Tongue (tissue), 2 donors: ENCODE measurements around the gene RALGPS1. TPM values are rescaled to one million over a fixed set of nuclear protein-coding genes. Genes with fewer than 3 reads are reported as not detected.
A peak's percentile ranks its signal among the peaks of the same experiment; 100 is the strongest.

Experiments used
- DNase-seq: peaks from one replicate; pipeline ENCODE4 v3.0.0-alpha.2; 2015
- total RNA-seq: library from RNA; depleted of rRNA; stranded (reverse); fragments of >200 nt; gene quantifications from one replicate; pipeline ENCODE4 v1.2.3, GENCODE V29; 2014

Gene RALGPS1
- total RNA-seq, 1 donor from 2014 or later: 11.7 TPM

DNA sequence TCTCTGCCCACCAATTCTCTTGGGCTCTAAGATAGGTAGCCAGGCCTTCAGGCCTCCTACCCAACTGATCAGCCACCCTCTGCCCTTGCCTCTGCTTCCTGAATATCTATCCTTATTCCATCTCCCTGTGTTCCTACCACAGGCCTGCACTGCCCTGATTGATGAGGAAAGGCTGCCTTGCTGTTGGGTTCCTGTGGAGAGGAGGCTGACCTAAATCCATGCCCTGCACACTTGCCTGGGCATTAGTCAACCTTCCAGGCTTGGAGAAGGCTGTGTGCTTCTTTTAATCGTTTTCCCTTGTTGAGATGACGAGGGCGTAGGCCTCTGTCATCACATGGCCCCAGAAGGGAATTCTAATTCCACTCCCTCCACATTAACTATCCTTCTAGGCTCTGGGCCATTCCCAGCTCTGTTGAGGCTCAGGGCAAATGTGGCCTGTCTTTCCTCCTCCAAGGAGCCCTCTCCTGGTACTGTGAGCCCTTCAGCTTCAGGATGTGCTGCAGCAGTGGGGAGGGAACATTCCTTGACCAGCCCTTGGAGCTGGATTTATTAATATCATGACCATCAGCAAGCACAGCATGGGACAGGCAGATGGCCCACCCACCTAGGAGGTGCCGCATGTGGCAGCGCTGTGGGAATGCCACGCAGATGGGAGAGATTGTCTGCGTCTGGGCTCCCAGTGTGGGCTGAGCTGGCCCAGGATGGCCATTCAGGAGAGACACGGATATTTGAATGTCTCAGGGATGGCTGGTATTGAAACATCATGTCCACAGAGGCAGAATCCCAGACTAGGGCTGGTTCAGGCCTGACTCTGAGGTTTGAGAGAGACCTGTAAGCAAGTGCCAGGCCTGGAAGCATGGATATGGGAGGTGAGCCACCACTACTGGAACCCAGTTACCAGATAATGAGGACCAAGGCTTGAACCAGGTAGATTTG is 166.9 kb downstream of the RALGPS1 start:
- no peak for DNase-seq

DNA sequence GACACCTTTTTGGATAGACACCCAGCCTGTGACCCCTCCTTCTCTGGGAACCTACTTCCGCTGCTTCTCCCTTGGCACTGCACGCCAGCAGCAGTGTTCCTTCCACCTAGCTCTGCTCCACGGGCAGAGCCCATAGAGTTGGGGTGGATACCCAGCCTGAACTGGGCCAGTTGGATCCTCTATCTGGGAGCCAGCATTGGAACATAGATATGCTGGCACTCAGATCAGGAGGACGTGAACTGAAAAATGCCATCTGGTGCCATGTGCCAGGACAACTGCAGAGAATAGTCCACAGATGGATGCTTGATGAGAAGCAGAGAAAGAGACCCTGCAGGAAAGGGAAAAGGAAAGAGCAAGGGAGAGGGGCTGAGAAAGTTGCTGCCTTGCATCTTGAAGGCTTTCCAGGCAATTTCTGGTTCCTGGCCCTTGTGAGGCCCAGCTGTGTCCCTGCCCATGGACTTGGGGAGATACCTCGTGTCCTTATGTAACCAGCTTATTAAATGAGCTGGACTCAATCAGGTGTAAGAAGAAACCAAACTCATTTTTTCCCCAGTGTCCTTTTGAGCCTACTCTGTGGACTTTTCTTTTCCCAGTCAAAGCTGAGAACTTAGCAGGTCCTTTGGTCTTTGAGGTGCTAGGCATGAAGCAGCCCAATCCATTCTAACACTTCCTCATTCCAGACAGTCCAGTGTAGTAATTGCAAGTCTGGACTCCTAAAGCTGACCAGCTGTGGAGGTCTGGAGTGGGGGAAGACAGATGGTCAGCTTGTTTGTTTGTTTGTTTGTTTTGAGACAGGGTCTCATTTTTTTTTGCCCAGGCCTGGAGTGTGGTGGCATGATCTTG is 168.8 kb downstream of the RALGPS1 start:
- DNase-seq: no peak

GRCh38 chr9:127084076-127085039 is 169.8 kb downstream of the RALGPS1 start:
- DNase-seq: no peak

DNA sequence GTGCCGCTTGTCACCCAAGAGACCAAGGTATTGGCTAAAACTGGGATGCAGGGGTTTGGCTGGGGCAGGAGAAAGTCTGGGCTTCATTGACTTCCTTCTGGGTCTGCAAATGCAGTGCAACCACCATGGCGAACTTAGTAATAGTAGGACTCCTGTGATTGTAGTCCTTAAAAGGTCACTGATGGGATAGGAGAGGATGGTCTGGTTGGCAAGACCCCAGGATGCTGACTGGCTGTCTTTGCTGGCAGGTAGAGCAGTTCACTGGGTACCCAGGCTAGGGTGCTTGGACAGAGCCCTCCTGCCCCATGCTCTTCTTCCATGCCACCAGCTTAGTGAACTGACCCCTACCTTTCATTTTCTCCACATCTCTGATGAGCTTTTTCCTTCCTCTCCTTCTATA is 170.6 kb downstream of the RALGPS1 start:
- no peak for DNase-seq

- no peak for DNase-seq
Measured at GRCh38 chr9:127086771-127087170, 172.2 kb downstream of the RALGPS1 start.

- DNase-seq: no peak
Measured at GRCh38 chr9:127087411-127087810, 172.8 kb downstream of the RALGPS1 start.

- DNase-seq: no peak
Measured at GRCh38 chr9:127087836-127088235, 173.3 kb downstream of the RALGPS1 start.

DNA sequence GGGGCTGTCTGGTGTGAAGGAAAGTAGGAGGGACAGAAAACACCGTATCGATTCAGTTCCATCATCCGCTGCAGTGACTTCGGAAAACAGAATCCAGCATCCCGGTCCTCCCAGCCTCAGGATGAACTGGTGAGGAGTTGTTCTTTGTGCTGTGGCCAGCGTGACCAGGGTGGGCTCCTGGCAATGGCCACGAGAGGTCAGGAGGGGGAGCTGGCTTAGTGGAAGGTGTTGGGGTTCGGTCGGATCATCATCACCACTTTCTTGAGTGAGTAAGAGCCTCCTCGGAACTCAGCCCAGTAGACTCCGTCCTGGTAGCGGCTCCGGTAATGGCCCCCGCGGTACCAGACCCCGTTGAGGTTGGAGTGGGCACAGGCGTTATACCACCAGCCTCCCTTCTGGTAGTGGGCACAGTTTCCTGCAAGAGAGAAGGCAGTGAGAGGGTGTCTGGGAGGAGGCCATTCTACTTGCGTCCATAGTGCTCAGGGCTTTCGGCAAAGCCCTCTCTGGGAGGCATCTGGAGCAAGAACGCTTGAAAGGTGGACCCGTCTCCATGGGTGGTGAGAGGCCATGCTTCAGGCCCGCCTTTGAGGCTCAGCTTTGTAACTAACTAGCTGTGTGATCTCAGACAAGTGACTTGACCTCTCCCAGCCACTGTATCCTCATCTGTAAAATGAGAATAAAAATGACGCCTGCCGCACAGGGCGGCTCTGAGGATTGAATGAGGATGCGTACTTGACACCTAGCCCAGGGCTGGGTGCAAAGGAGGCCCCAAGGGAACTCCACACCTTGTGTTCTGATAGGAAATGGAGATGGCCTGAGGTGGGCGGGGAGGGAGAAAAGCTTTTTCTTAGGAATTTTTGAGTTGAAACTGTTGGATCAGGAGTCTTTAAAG is 174.4 kb downstream of the RALGPS1 start:
- no peak for DNase-seq

DNA sequence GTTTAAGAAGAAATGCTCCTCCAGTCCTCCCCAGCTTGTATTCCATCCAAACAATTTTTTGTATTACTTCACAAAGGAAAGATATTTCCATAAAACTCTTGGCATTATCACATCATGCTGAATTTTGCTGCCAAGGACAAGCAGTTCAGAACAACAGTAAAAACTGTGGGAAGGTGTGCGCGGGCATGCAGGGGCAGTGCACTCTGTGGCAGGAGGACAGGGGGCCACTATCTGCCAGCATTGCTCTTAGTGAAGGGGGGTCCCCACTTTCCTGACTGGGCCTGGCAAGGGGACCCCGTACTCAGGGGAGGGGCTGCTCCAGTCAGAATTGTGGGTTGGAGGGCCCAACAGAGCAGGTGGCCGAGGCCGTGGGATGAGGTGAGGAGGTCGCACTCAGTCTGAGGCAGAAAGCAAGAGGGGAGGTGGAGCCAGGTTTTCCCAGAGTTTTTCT is 175.1 kb downstream of the RALGPS1 start:
- DNase-seq: no peak

GRCh38 chr9:127090341-127090985 is 175.9 kb downstream of the RALGPS1 start:
- DNase-seq: no peak

GRCh38 chr9:127091526-127091925 is 176.9 kb downstream of the RALGPS1 start:
- no peak for DNase-seq

GRCh38 chr9:127092041-127092608 is 177.5 kb downstream of the RALGPS1 start:
- no peak for DNase-seq

DNA sequence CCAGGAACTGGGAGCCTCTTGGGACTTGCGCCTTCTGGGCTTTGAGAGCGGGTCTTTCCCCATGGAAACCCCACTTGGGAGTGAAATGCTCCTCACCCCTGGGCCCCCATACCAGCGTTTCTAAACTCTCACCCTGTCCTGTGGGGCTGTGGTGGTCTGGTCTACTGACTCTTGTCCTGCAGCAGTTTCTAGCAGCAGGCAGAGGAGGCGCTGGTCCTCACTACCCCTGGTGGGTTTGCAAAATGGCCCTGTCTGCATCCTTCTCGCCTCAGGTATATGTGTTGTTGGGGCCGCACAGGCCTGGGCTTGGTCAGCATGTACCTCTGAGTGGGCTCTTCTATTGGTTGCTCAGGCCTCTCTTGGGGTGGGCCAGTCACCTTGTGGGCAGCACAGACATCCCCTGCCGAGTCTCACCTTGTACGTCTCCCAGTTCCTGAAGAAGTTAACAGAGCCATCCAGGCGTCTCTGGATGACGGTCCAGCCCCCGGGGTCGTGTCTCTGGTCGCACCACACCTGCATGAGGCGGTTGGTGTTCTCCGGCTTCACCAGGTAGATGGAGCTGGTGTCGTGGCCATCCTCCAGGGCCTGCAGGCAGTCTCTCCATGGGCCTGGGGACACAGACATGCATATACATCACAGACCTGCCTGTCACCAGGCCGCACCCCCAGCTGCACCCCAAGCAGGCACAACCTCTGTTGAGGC is 178.9 kb downstream of the RALGPS1 start:
- DNase-seq: no peak

- no peak for DNase-seq
Measured at GRCh38 chr9:127095411-127095810, 180.8 kb downstream of the RALGPS1 start.

DNA sequence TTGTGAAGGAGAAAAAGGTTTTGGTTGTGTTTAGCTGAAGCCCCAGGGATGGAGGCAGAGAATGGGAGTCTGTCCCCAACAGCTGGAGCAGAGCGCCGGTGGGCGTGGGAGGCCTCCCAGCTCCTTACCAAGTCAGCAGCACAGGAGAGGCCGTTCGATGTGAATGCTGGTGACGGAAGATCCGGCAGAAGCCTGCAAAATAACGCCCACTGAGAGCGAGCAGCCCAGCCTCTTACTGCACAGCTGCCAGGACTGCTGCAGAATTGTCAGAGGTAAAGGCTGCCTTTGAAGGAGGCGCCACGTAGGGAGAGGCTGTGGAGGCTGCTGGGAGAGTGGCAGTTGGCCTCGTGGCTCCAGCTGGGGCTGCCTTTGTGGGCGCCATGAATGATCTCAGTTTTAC is 181.6 kb downstream of the RALGPS1 start:
- peak; percentile 69 for DNase-seq

DNA sequence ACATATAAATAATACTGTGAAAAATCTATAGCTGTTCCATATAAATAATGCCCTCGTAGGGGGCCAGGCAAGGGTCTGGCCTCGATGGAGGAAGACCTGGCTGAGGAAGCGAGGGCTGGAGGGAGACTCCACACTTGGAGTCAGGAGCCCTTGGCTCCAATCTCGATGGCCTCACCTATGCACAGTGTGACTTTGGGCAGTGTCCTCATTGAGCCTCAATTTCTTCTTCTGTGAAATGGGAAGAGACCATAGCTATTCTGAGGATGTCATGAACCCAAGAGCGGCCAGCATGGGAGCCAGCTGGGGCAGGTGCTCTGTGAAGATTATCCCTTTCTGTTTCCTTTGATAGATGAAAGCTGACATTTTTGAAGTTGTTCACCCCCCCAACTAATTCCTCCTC is 183.1 kb downstream of the RALGPS1 start:
- DNase-seq: no peak

GRCh38 chr9:127098916-127099553 is 184.5 kb downstream of the RALGPS1 start:
- DNase-seq: peak; percentile 28

DNA sequence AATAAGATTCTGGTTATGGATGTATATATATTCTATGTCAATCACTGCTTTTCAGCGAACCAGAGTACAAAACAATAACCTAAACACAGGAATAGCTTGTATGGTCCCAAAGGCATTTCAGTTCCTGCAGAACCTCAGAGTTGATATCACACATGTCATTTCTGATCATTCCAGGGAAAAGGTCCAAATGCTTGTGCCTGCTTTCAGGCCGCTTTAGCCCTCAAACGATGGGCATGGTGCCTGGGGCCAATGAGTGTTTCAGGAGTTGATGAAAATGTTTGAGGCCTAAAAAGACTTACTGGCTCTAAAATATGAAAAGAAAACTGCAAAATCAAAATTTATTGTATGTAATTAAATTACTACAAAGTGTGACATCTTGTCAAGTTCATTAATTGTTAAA is 185.1 kb downstream of the RALGPS1 start:
- no peak for DNase-seq

DNA sequence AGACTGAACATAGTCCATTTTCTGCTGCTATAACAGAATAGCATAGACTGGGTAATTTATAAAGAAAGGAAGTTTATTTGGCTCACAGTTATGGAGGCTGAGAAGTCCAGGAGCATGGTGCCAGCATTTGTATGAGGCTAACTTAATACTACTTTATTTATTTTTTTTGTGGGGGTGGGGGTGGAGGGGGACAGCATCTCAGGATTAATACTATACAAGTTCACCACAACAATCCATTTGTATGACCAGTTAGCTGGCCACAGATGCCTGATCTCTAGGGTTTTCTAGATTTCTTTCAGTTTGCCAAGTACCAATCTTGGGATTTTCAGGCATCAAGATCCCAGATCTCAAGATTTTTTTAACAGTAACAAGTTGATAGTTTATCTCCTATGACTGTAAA is 187.6 kb downstream of the RALGPS1 start:
- no peak for DNase-seq
